IPS-18c (cell line): ENCODE data around the gene HOXD8.

Experiments
- H3K4me3 ChIP-seq: 2 replicates; pipeline ENCODE4 v1.7.0; 2013; ENCODE audit warnings: low read depth, mild to moderate bottlenecking, low read length, moderate library complexity; ENCODE audit not compliant: insufficient read depth
- H3K9me3 ChIP-seq: one replicate; pipeline ENCODE4 v1.6.1; 2013; ENCODE audit warnings: mild to moderate bottlenecking, low read length, moderate library complexity; ENCODE audit not compliant: control insufficient read depth, insufficient read depth

Gene HOXD8

DNA sequence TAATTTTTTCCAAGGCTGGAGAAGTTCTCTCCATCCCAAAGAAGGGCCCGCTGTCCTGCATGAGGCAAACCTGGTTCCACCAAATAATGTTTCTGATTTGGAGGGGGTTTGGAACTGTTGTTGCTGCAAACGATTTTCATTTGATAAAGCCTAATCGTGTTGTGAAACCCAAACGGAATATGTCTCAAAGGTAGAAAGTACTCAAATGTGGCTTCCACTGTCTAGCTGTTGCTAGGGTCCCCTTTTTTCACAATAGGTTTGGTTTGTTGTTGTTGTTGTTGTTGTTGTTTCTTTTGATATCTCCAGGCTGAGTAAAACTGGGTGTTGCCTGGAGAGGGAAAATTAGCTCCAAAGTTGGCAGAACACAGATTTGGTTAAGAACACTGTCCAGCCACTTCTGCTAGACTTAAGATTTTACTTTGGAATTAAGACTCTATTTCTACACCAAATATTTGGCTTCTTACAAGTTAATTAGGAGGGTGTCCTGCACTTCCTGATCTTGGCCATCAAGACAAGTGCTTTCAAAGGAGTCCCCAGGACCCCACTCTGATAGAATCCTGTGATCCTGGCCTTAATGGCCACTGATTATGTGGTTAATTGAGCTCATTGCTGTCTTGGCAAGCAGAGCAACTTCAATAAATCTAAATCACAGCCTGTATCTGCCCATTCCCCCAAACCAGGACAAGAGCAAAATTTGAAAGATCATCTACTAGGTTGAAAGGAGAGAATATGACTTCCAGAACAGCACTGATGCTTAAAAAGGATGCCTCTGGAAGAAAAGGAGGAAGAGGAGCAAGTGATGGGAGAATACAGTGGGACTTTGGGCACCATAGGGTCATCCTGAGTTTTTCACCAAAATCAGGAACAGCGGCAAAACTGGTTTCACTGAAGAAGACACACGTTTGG lies 40.3 kb upstream of the HOXD8 start:
- H3K4me3 ChIP-seq: no peak overlapping the region
- peaks cover 4% of the 10 kb centered on the region for H3K9me3 ChIP-seq

DNA sequence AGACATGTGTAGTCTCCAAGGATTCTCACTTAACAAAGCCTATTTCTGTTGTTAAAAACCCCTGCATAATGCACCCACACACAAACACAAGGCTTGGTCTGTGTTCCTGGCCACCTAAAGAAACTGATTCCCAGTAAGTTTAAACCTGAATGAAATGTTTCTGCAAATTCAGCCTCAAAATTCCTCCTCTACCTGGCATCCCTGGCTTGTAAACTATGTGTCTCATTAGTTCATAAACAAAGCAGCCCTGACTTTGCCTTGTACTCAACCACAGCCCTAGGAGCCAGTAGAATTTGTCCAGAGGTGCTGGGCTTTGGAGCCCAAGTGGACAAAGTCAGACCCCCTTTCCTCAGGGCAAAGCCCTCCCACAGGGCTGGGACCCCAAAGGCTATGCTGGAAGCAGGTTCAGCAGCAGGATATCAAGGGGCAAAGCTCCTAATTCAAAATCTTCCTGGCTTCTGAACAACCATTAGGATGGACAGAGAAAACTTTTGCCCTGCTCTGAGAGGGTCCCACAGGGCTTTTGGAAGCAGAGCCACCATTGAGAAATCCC lies 39.6 kb upstream of the HOXD8 start:
- Histone ChIP-seq H3K9me3 (peaks cover 4% of the 10 kb centered on the region), H3K4me3 (no peak overlapping the region)

DNA sequence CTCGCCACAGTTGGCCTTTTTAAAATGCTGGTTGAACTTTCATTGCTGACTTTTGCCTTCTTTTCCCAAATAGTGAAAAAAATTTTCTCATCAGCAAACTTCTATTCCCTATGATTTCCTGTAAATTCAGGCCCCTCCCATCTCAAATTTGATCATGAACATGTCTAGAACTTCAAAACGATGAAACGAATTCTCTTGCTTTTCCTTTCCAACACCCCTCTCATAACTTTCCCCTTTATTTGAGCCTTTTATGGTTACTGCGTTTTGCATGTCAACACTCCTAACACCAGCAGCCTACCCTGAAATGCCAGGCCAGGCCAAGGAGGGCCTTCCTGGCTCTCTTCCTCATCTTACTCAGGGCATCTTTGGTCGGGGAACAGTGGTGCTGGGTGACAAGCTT lies 38.6 kb upstream of the HOXD8 start:
- peaks cover 4% of the 10 kb centered on the region for H3K9me3 ChIP-seq
- no peak overlapping the region for H3K4me3 ChIP-seq

- Histone ChIP-seq H3K4me3 (no peak overlapping the region), H3K9me3 (peaks cover 4% of the 10 kb centered on the region)
Observed at GRCh38 chr2:176091329-176092258, 37.9 kb upstream of the HOXD8 start.

GRCh38 chr2:176092270-176093144 lies 37.0 kb upstream of the HOXD8 start, which contains the start of gene HOXD13:
TSS of gene HOXD13 (plus strand) at chr2:176092721. CDS start at chr2:176092891, 170 bp downstream.
- H3K4me3 ChIP-seq: peak within 1 kb of the TSS; percentile 24; the same call in 1 of the 2 replicates
- peaks cover 4% of the 10 kb centered on the region for H3K9me3 ChIP-seq

GRCh38 chr2:176093145-176093897 lies 36.2 kb upstream of the HOXD8 start:
- Histone ChIP-seq H3K4me3 (peak overlapping the region; percentile 24; the same call in 1 of the 2 replicates), H3K9me3 (peaks cover 4% of the 10 kb centered on the region)

GRCh38 chr2:176093898-176094249 lies 35.6 kb upstream of the HOXD8 start:
- H3K9me3 ChIP-seq: peaks cover 4% of the 10 kb centered on the region
- H3K4me3 ChIP-seq: no peak overlapping the region

- Histone ChIP-seq H3K9me3 (peaks cover 4% of the 10 kb centered on the region), H3K4me3 (no peak overlapping the region)
Observed at GRCh38 chr2:176094349-176094748, 35.2 kb upstream of the HOXD8 start.

GRCh38 chr2:176095421-176095820 lies 34.1 kb upstream of the HOXD8 start:
- peaks cover 7% of the 10 kb centered on the region for H3K9me3 ChIP-seq

DNA sequence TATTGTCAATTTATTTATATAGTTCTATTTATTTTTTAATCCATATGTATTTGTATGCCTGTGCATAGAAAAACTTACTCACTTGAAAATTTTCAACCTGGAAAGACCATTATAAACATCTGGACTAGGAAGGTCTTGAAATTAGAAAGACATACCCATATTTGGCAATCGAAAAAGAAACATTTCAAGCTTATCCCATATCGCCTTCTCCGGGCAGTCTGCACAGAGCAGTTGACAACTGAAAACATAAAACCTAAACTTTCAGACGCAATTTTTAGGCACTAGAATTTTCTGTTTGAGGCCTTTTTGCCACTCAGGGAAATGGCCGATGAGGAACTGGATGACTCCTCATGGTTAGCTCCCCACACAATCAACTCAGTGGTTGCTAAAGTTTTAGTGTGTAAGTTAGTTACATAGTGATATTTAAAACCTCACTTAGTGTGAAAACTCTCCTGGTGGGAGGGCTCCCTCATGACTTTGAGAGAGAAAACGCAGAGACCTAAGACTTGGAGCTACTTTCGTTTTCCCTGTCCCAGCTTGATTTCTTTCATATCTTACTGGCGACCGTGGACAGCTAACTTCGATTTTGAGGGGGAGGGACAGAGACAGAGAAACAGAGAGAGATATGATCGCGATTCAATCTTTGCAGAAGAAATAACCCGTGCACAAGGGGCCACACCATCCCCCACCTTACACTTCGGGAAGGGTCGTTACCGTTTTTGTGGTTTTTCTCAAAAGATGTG lies 33.1 kb upstream of the HOXD8 start:
- H3K4me3 ChIP-seq: peak overlapping the region; percentile 22
- peaks cover 7% of the 10 kb centered on the region for H3K9me3 ChIP-seq

More at GRCh38 chr2:176095421-176095820, 34.1 kb upstream of the HOXD8 start:
- no peak overlapping the region for H3K4me3 ChIP-seq

DNA sequence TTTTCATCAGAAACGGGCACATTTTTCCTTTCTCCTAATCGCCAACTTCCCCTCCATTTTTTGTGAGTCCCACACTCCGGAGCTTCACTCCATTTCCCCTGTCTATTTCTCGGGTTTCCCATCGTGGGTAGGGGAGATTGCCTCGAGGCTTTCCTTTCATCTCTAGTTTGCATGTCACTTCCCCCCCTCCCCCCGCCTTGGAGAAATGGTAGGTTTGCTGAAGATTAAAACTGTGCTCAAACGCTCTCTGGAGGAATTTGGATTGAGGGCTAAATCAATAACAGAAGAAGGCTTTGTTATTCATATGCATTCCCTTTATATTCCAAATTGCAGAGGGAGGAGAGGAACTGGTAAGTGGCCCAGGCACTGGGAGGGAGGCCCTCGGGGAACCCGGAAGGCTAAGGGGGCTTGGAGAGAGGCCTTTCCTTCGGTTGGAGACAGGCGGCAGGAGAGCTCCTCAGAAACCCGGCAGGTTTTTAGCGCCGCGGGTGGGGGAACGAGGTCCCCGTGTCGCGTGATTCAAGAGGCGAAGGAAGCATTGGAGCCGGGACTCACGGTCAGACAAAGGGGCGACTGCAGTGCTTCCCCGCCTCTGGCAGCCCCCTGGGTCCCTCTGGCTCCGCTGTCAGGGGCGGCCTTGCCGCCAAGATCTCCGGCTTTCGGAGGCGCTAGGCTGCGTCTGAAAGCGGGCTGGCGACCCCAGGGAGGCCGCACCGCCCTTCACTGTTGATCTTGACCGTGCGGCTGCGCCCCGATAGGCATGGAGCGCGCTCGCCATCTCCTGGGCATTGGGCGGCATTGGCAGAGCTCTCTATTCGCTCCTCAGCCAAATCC lies 32.3 kb upstream of the HOXD8 start:
- peak overlapping the region; percentile 22 for H3K4me3 ChIP-seq
- H3K9me3 ChIP-seq: peaks cover 7% of the 10 kb centered on the region

DNA sequence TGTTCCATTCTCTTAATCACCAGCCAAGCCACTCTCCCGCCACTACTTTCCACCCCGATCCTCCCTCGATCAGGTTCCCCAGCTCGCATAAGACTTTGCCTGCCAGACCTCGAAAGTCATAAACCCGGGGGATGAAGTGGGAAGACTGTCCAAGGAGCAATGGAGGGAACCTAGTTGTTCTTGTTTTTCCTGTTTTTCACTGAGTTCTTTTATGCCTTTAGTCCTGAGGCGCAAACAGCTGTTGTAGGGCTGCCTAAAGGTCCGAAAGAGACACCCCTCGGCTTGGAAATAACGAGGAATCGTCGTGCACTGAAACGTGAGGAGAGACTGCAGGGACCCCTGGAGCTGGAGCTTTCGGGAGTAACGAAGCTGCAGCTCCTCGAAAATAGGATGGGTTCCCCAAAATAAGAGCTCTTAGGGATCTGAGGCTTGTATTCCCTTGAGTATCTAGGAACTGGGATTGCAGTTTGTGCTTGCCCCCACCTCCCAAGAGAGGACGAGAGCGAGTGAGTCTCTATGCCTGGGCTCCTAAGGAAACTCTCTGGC lies 31.6 kb upstream of the HOXD8 start:
- H3K4me3 ChIP-seq: no peak overlapping the region; the same call in 1 of the 2 replicates

DNA sequence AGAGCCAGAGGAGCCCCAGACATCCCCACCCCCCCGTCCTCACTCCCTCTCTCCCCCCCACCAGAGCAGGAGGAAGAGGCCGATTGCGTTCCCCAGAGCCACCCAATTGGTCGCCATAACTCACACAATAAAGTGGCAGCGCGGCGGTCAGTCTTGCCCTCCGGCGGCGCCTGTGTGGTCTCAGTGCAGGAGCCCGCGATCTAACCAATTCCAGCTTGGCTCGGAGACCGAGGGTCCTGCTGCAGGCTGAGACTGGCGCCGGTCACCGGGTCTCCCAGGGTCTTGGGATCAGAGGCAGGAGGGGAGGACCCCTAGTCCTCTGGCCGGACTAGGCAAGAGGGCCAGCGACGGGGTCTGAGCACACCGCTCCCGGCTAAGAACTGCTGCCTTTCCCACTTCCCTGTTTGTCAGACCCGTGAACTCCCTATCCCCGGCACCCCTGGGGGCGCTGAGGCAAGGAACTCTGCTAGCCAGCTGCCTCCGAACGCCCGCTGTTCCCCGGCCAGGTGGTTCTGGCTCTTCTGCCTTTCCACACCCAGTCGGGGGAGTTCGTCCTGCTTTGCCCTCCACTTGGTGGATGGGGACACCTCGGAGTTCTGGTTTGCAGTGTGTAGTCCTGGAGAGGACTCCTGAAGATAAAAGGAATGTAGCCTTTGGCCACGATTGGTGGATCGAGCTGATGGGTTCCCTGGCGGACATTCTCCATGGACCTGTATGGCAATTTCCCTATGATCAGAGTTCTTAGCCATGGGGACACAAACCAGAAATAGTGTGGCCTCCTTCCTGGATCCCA lies 30.9 kb upstream of the HOXD8 start:
- Histone ChIP-seq H3K9me3 (peaks cover 5% of the 10 kb centered on the region), H3K4me3 (no peak overlapping the region)

More for the DNA sequence above, 31.6 kb upstream of the HOXD8 start:
- peaks cover 7% of the 10 kb centered on the region for H3K9me3 ChIP-seq
